CD4-positive, alpha-beta T cell treated with Interleukin-4 for 4 hours (primary cell): Measurements from ENCODE around the gene GCNT4.

Experiments used
- DNase-seq: peaks from one replicate; pipeline ENCODE4 v3.0.0-alpha.2; 2020

Gene GCNT4

DNA sequence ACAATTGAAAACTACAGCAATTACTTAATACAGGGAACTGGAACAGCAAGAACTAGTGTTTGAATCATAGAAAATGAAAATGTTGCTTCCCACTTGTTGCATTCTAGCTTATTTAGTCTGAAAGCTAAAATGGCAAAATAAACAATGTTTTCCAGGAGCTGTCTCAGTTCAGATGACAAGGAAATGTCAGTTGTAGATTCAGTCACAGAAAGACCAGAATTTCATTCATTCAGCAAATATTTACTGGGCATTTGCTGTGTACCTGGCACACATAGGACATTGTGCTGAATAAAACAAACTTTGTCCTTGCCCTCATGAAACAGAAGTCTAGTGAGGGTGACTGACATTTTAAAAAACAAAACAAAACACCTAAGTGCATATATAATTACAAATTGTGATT lies 41.5 kb downstream of the GCNT4 start:
- DNase-seq: no peak

DNA sequence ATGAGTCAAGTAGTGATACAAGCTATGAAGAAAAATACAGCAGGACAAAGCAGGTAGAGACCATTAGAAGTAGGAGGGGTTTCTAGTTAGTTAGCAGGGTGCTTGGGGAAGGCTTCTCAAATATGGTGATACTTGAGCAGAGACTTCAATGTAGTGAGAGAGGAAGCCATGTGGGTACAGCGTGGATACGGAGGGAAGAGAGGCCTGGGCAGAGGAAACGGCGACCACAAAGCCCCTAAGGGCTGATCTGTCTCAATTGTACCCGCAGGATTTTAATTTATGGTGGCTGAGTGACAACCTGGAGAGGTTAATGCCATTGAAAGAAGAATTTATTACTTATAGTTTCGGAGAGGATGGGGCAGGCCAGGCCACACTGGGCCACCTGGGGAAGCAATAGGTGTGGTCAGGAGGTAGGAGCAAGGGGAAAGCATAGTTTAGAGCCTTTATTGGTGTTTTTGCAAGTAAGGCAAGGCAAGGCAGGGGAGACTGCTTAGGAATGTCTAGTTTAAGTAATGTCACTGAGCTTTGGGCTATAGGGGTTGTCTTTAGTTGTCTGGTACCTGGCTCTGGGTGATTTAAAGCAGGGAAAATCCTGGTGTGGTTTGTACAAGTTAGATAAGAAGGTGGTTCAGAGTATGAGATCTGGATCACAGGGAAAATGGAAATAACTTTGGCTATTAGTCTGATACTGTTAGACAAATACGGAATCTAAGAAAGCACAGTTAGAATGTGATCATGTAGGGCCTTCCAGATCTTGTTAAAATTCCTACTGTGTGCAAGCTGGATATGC lies 42.6 kb downstream of the GCNT4 start:
- no peak for DNase-seq

DNA sequence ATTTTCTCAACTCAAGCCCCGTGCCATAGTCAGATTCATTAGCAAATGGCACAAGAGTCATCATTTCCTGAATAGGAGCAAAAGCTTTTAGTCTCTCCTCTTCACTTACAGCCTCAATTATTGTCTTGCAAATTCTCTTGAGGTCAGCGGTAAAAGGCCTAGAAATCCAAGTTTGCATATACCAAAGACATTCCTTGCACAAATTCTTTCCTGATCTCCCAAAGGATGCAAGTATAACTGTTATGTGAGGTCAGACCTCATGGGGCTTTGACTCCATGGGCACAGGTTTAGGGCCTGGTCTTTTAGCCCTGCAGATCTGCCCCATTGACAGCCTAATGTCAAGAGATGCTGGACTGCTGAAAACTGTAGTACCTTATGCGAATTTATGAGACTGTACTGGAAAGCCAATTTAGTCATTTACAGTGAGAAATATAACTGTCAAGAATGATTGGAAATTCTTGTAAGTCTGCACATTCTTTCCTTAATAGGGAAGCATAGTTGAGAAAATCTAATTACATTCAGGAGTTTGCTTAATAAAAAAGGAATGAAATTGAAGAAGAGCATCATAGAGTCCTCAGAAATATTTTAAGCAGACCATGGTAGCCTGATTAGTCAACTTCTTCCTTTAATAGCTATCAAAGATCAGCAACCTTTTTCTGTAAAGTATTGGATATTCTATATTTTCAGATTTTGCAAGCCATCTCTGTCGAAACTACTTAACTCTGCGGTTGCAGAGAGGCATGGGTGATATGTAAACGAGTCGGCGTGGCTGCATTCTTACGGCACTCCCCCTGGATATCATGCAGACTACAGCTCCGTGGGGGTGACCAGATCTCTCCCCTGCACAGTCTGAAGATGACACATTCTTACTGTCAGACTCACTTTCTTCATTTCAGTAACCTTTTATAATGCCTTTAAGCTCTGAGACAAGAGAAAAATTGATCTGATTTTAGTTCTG lies 45.2 kb downstream of the GCNT4 start:
- no peak for DNase-seq

DNA sequence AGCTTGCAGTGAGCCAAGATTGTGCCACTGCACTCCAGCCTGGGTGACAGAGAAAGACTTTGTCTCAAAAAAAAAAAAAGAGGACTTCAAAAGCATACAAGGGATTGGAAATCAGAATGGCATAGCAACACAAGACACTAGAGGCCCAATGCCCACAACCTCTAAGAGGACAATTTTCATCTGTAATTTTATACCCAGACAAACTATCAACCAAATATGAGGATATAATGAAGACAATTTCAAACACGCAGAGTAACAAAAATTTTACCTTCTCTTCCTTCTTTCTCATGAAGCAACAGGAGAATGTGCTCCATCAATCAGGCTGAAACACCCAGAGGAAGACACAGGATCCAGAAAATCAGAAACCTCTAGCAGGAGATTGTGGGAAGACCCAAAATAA lies 46.8 kb downstream of the GCNT4 start:
- DNase-seq: no peak
